H9 (cell line): ENCODE measurements around the gene PCCA. TPM values are rescaled to one million over a fixed set of nuclear protein-coding genes. Genes with fewer than 3 reads are reported as not detected.

Experiments used
- DNase-seq: peaks from one replicate; pipeline ENCODE4 v3.0.0-alpha.2; 2017
- H2AFZ ChIP-seq: one replicate; pipeline ENCODE4 v1.6.1; 2013; ENCODE audit warnings: mild to moderate bottlenecking, low read length, control low read depth, moderate library complexity
- H2AK5ac ChIP-seq: 2 replicates; pipeline ENCODE4 v1.6.1; 2013; ENCODE audit warnings: low read length, control low read depth, mixed read lengths; ENCODE audit not compliant: insufficient read length
- H2BK120ac ChIP-seq: one replicate; pipeline ENCODE4 v1.6.1; 2013; ENCODE audit warnings: low read depth, mild to moderate bottlenecking, low read length, control low read depth, inconsistent platforms; ENCODE audit not compliant: poor library complexity, severe bottlenecking
- H2BK12ac ChIP-seq: 2 replicates; pipeline ENCODE4 v1.6.1; 2013; ENCODE audit warnings: low read length, control low read depth, mixed read lengths, low read depth; ENCODE audit not compliant: insufficient read length
- H2BK15ac ChIP-seq: 2 replicates; pipeline ENCODE4 v1.6.1; 2013; ENCODE audit warnings: low read depth, low read length, control low read depth
- H2BK20ac ChIP-seq: one replicate; pipeline ENCODE4 v1.6.1; 2013; ENCODE audit warnings: low read depth, mild to moderate bottlenecking, low read length, control low read depth, inconsistent platforms; ENCODE audit not compliant: poor library complexity, severe bottlenecking
- H2BK5ac ChIP-seq: 2 replicates; pipeline ENCODE4 v1.6.1; 2013; ENCODE audit warnings: low read length, control low read depth, mixed read lengths; ENCODE audit not compliant: insufficient read length
- H3K14ac ChIP-seq: 2 replicates; pipeline ENCODE4 v1.6.1; 2013; ENCODE audit warnings: low read length, control low read depth; ENCODE audit not compliant: insufficient read depth
- H3K18ac ChIP-seq: 2 replicates; pipeline ENCODE4 v1.6.1; 2013; ENCODE audit warnings: low read depth, mild to moderate bottlenecking, mixed read lengths, low read length, control low read depth; ENCODE audit not compliant: insufficient read length
- H3K23ac ChIP-seq: 2 replicates; pipeline ENCODE4 v1.6.1; 2013; ENCODE audit warnings: low read length, control low read depth, mixed read lengths, low read depth; ENCODE audit not compliant: insufficient read length
- H3K23me2 ChIP-seq: 2 replicates; pipeline ENCODE4 v1.6.1; 2013; ENCODE audit warnings: low read depth, mild to moderate bottlenecking, mixed read lengths, low read length, control low read depth; ENCODE audit not compliant: insufficient read length, poor library complexity, severe bottlenecking
- H3K27ac ChIP-seq: 2 replicates; pipeline ENCODE4 v1.5.1; 2013; ENCODE audit warnings: low read length, control low read depth, mixed read lengths, low read depth; ENCODE audit not compliant: insufficient read length
- H3K27me3 ChIP-seq: 2 replicates; pipeline ENCODE4 v1.6.1; 2013; ENCODE audit warnings: low read length, control low read depth, inconsistent platforms; ENCODE audit not compliant: insufficient read depth
- H3K4ac ChIP-seq: 2 replicates; pipeline ENCODE4 v1.6.1; 2013; ENCODE audit warnings: low read depth, mild to moderate bottlenecking, control low read depth, inconsistent platforms, low read length, moderate library complexity
- H3K4me1 ChIP-seq: 2 replicates; pipeline ENCODE4 v1.6.1; 2013; ENCODE audit warnings: low read length, control low read depth, inconsistent platforms; ENCODE audit not compliant: insufficient read depth
- H3K4me2 ChIP-seq: 2 replicates; pipeline ENCODE4 v1.6.1; 2013; ENCODE audit warnings: low read length, control low read depth, mixed read lengths; ENCODE audit not compliant: insufficient read length, insufficient read depth
- H3K56ac ChIP-seq: 2 replicates; pipeline ENCODE4 v1.6.1; 2013; ENCODE audit warnings: low read depth, mild to moderate bottlenecking, mixed read lengths, low read length, control low read depth; ENCODE audit not compliant: insufficient read length
- H3K79me1 ChIP-seq: 2 replicates; pipeline ENCODE4 v1.6.1; 2013; ENCODE audit warnings: low read depth, mild to moderate bottlenecking, moderate library complexity, low read length, control low read depth, inconsistent platforms; ENCODE audit not compliant: insufficient read depth, poor library complexity, severe bottlenecking
- H3K79me2 ChIP-seq: 2 replicates; pipeline ENCODE4 v1.6.1; 2013; ENCODE audit warnings: low read length, control low read depth, inconsistent platforms; ENCODE audit not compliant: insufficient read depth
- H3K9ac ChIP-seq: 2 replicates; pipeline ENCODE4 v1.6.1; 2013; ENCODE audit warnings: low read length, control low read depth, mixed read lengths; ENCODE audit not compliant: insufficient read length; ENCODE audit errors: extremely low read depth
- H3K9me3 ChIP-seq: one replicate; pipeline ENCODE4 v1.6.1; 2013; ENCODE audit warnings: low read depth, low read length, inconsistent platforms; ENCODE audit not compliant: control insufficient read depth
- H3T11ph ChIP-seq: one replicate; pipeline ENCODE4 v1.6.1; 2013; ENCODE audit warnings: mild to moderate bottlenecking, low read length, control low read depth, inconsistent platforms
- H4K20me1 ChIP-seq: one replicate; pipeline ENCODE4 v1.6.1; 2013; ENCODE audit not compliant: control insufficient read depth, insufficient read length, insufficient read depth
- H4K5ac ChIP-seq: 2 replicates; pipeline ENCODE4 v1.6.1; 2013; ENCODE audit warnings: low read depth, mild to moderate bottlenecking, mixed read lengths, low read length, control low read depth; ENCODE audit not compliant: insufficient read length
- H4K8ac ChIP-seq: replicated peaks from 2 replicates; pipeline ENCODE4 v1.6.1; 2013; ENCODE audit warnings: low read length, control low read depth, mixed read lengths, low read depth; ENCODE audit not compliant: insufficient read length
- H4K91ac ChIP-seq: 2 replicates; pipeline ENCODE4 v1.6.1; 2013; ENCODE audit warnings: low read depth, mild to moderate bottlenecking, moderate library complexity, mixed read lengths, low read length, control low read depth; ENCODE audit not compliant: insufficient read length
- H3K27ac Mint-ChIP-seq, 3 experiments: 2 replicates in 2 of 3; 3 replicates in 1 of 3; pipeline ENCODE4 v1.8.0; 2020 to 2021; ENCODE audit warnings: mixed read lengths in 3 of 3, mild to moderate bottlenecking in 1 of 3, moderate library complexity in 1 of 3
- H3K27me3 Mint-ChIP-seq: 2 replicates; pipeline ENCODE4 v1.8.0; 2021; ENCODE audit warnings: low read depth, mild to moderate bottlenecking, moderate library complexity, mixed read lengths
- H3K36me3 Mint-ChIP-seq, 3 experiments: 2 replicates in 2 of 3; 3 replicates in 1 of 3; pipeline ENCODE4 v1.8.0; 2020 to 2021; ENCODE audit warnings: low read depth in 3 of 3, mixed read lengths in 3 of 3; ENCODE audit not compliant: insufficient read depth in 1 of 3
- H3K4me1 Mint-ChIP-seq, 2 experiments: 2 replicates each; pipeline ENCODE4 v1.8.0; 2020; ENCODE audit warnings: mixed read lengths in 2 of 2
- H3K4me3 Mint-ChIP-seq, 2 experiments: 2 replicates in 1 of 2; 3 replicates in 1 of 2; pipeline ENCODE4 v1.8.0; 2020 to 2021; ENCODE audit warnings: mild to moderate bottlenecking in 2 of 2, mixed read lengths in 2 of 2, moderate library complexity in 1 of 2
- H3K9me3 Mint-ChIP-seq, 2 experiments: 2 replicates in 1 of 2; 3 replicates in 1 of 2; pipeline ENCODE4 v1.8.0; 2020; ENCODE audit warnings: mild to moderate bottlenecking in 2 of 2, mixed read lengths in 2 of 2, moderate library complexity in 1 of 2
- WGBS: extraction: QIAGEN DNeasy Blood & Tissue Kit; methylation state at CpG from one replicate; pipeline ENCODE4 v1.1.7; 2013; ENCODE audit warnings: missing lambda C conversion rate, low lambda C conversion rate, mixed read lengths; ENCODE audit not compliant: insufficient read length; ENCODE audit errors: extremely low coverage; 5-methylcytosine and 5-hydroxymethylcytosine counted together
- total RNA-seq: library from RNA; stranded (reverse); gene quantifications from 2 replicates; pipeline ENCODE4 v1.2.1, GENCODE V29; 2021
- TF ChIP-seq, protein P1 (sequence below): fragments of 200-600 bp; sonication (generic); conservative IDR thresholded peaks from 3 replicates; pipeline ENCODE4 v1.8.0; 2021; ENCODE audit warnings: antibody characterized with exemption, mild to moderate bottlenecking

The PCCA gene
- total RNA-seq, 1 experiment from 2014 or later, result 56.5 TPM

DNA sequence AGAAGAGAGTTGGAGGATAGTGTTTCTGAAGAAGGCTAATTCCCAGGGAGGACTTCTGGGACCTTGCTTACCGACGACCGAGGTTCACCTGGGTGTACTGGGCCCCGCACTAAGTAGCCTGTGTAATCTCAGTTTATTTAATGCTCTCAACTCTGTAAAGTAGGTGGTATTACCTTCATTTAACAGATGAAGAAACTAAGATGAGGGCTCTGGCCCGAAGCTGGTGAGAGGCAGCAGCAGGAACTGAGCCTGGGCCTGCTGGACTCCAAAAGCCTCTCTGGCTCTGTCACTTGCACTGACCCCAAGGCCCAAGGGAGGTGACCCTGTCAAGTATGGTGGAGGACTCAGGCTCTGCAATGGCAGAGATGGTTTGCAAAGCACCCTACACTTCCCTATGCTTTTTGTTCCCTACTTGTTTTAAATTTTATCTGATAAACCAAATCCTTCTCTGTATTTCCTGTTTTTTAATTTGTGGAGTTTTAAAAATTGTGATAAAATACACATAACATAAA, 449.1 kb downstream of the PCCA start:
- no peak overlapping the region for H3K56ac ChIP-seq
- WGBS, result no CpG with 5 or more reads among the region's 5 CpGs
- no peaks in the 10 kb centered on the region for H3K9me3 Mint-ChIP-seq

More for the DNA sequence above, 449.1 kb downstream of the PCCA start:
- H3K27me3 Mint-ChIP-seq, result peaks cover under 1% of the 10 kb centered on the region; the same call in 1 of the 2 replicates
- no peak overlapping the region for H3K4me3 Mint-ChIP-seq
- Histone ChIP-seq H4K91ac (no peak overlapping the region), H3K4ac (no peak overlapping the region), H3K27ac (no peak overlapping the region), H2BK5ac (no peak overlapping the region), H3K23ac (no peak overlapping the region), H3K4me1 (no peaks in the 10 kb centered on the region; the same call in 1 of the 2 replicates), H4K20me1 (no peaks in the 10 kb centered on the region), H2BK120ac (no peak overlapping the region), H2BK12ac (no peak overlapping the region), H3K18ac (no peak overlapping the region), H3K79me1 (no peaks in the 10 kb centered on the region), H2BK20ac (no peak overlapping the region), H2AFZ (no peak overlapping the region), H4K5ac (no peak overlapping the region), H2AK5ac (no peak overlapping the region), H3K27me3 (no peaks in the 10 kb centered on the region), H3K79me2 (no peaks in the 10 kb centered on the region), H3K23me2 (no peaks in the 10 kb centered on the region), H2BK15ac (no peak overlapping the region), H3K9me3 (no peaks in the 10 kb centered on the region), H3T11ph (no peak overlapping the region), H3K9ac (no peak overlapping the region), H3K4me2 (no peak overlapping the region), H4K8ac (no peak overlapping the region), H3K14ac (no peak overlapping the region)
- H3K27ac Mint-ChIP-seq, result no peak overlapping the region; a peak in 1 of 7 replicates
- peaks cover 0 to 7% (median 0%) of the 10 kb centered on the region in 3 experiments; a peak in 1 of 7 replicates for H3K36me3 Mint-ChIP-seq
- TF ChIP-seq, protein P1, sequence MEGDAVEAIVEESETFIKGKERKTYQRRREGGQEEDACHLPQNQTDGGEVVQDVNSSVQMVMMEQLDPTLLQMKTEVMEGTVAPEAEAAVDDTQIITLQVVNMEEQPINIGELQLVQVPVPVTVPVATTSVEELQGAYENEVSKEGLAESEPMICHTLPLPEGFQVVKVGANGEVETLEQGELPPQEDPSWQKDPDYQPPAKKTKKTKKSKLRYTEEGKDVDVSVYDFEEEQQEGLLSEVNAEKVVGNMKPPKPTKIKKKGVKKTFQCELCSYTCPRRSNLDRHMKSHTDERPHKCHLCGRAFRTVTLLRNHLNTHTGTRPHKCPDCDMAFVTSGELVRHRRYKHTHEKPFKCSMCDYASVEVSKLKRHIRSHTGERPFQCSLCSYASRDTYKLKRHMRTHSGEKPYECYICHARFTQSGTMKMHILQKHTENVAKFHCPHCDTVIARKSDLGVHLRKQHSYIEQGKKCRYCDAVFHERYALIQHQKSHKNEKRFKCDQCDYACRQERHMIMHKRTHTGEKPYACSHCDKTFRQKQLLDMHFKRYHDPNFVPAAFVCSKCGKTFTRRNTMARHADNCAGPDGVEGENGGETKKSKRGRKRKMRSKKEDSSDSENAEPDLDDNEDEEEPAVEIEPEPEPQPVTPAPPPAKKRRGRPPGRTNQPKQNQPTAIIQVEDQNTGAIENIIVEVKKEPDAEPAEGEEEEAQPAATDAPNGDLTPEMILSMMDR, result no peak
- no peak for DNase-seq
- peaks cover 17 to 24% of the 10 kb centered on the region in 2 experiments for H3K4me1 Mint-ChIP-seq
